Colonic mucosa (tissue), 4 donors: ENCODE measurements around the gene NPDC1. TPM values are rescaled to one million over a fixed set of nuclear protein-coding genes. Genes with fewer than 3 reads are reported as not detected.

Experiments used
- DNase-seq: peaks from one replicate; pipeline ENCODE4 v3.0.0-alpha.2; 2020
- H3K27ac ChIP-seq: fragments of 200-600 bp; one replicate; pipeline ENCODE4 v1.8.0; 2021
- H3K27me3 ChIP-seq: fragments of 200-600 bp; one replicate; pipeline ENCODE4 v1.8.0; 2021
- H3K36me3 ChIP-seq: fragments of 200-600 bp; one replicate; pipeline ENCODE4 v1.8.0; 2021
- H3K4me1 ChIP-seq: fragments of 200-600 bp; one replicate; pipeline ENCODE4 v1.8.0; 2021; ENCODE audit warnings: mild to moderate bottlenecking
- H3K4me3 ChIP-seq: fragments of 200-600 bp; one replicate; pipeline ENCODE4 v1.8.0; 2021
- H3K9ac ChIP-seq, 2 donors: one replicate each; pipeline ENCODE4 v1.7.0; 2013; ENCODE audit warnings: control low read depth in 2 of 2, low read depth in 2 of 2, low read length in 2 of 2
- H3K9me3 ChIP-seq: fragments of 200-600 bp; one replicate; pipeline ENCODE4 v1.8.0; 2021
- intact Hi-C: fragments of 100-400 bp; cut with DNase I; formaldehyde crosslinking; loops from one replicate; pipeline ENCODE4 v1.14.1; 2022
- total RNA-seq, 2 donors: library from RNA; stranded (reverse); fragmentation: NEBNext Ultra II Directional in 1 of 2; extraction: Animal tissue kit (Norgen Biotek cat#: 25700) in 1 of 2; gene quantifications; one replicate each; pipeline ENCODE4 v1.2.1, GENCODE V29; 2021
- TF ChIP-seq, protein P1 (sequence below): fragments of 200-600 bp; IDR thresholded peaks from one replicate; pipeline ENCODE4 v1.8.0; 2022; ENCODE audit warnings: antibody characterized with exemption, mild to moderate bottlenecking
- donor health status: healthy.
- donor health status: DM: no; HTN: no; CAD: no.
- donor health status: DM: no; HTN: no; CAD: no.

NPDC1 gene
- total RNA-seq, 2 donors from 2014 or later, result 149 to 177 TPM

- H3K27me3 ChIP-seq, result peaks cover 10% of the 10 kb centered on the region
- H3K36me3 ChIP-seq, result no peaks in the 10 kb centered on the region
- DNase-seq, result no peak
- no peak overlapping the region for H3K27ac ChIP-seq
- TF ChIP-seq, protein P1, sequence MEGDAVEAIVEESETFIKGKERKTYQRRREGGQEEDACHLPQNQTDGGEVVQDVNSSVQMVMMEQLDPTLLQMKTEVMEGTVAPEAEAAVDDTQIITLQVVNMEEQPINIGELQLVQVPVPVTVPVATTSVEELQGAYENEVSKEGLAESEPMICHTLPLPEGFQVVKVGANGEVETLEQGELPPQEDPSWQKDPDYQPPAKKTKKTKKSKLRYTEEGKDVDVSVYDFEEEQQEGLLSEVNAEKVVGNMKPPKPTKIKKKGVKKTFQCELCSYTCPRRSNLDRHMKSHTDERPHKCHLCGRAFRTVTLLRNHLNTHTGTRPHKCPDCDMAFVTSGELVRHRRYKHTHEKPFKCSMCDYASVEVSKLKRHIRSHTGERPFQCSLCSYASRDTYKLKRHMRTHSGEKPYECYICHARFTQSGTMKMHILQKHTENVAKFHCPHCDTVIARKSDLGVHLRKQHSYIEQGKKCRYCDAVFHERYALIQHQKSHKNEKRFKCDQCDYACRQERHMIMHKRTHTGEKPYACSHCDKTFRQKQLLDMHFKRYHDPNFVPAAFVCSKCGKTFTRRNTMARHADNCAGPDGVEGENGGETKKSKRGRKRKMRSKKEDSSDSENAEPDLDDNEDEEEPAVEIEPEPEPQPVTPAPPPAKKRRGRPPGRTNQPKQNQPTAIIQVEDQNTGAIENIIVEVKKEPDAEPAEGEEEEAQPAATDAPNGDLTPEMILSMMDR, result no peak
- H3K4me1 ChIP-seq, result peaks cover 43% of the 10 kb centered on the region
- no peak overlapping the region for H3K9ac ChIP-seq
- H3K4me3 ChIP-seq, result no peak overlapping the region
- intact Hi-C loops, result no loop called here
- no peaks in the 10 kb centered on the region for H3K9me3 ChIP-seq
Observed at GRCh38 chr9:137057545-137057944, 11.6 kb upstream of the NPDC1 start.

- TF ChIP-seq, protein P1, result no peak
- intact Hi-C loops, result no loop called here
- peak overlapping the region in 1 of 2 donors; percentile 58 for H3K9ac ChIP-seq
- H3K4me3 ChIP-seq, result no peak overlapping the region
- H3K36me3 ChIP-seq, result no peaks in the 10 kb centered on the region
- no peak overlapping the region for H3K27ac ChIP-seq
- peak; percentile 69 for DNase-seq
- H3K9me3 ChIP-seq, result no peaks in the 10 kb centered on the region
- peaks cover 10% of the 10 kb centered on the region for H3K27me3 ChIP-seq
- peaks cover 43% of the 10 kb centered on the region for H3K4me1 ChIP-seq
Observed at GRCh38 chr9:137056739-137057415, 10.9 kb upstream of the NPDC1 start.

DNA sequence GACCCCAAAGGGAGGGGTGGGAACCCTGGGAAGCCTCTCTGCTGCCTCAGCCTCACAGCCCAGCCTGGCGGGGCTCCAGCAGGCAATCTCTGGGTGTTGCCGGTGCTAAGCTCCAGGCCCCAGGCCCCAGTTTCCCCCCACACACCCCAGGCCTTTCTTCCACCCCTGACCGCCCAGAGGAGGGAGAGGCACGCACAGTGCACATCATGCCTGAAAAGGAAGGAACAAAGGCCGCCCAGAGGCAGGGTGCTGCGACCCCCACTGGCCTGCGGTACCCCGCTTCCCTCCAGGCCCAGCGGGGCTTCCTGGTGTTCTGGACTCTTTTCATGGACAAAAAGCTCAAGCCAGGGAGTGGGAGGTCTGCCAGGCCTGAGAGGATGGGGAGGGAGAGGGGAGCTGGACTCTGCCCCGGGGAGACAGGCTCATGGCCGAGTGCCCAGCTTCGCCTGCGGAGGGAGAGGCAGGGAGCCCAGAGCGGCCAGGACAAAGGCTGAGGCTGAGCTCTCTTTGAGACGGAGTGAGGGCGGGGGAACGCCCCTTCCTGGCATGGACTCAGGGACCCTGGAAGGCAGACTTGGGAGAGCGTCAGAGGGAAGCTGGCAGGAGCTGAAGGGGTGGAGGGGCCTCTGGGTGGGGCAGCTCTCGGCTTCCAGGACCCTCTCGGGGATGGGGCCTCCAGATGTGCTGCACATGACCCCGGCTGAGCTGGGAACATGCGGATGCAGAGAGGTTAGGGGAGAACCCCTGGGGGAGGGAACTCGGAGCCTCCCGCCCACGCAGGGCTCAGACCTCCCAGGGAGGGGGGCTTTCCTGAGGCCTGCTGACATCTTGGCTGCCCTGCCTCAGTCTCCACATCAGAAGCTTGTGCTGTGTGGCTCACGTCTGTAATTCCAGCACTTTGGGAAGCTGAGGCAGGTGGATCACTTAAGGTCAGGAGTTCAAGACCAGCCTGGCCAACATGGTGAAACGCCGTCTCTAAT lies 9.7 kb upstream of the NPDC1 start:
- peak overlapping the region; percentile 74 to 79 for H3K9ac ChIP-seq
- TF ChIP-seq, protein P1, result no peak
- intact Hi-C loops, result no loop called here
- no peaks in the 10 kb centered on the region for H3K36me3 ChIP-seq
- peak overlapping the region; percentile 84 for H3K27ac ChIP-seq
- peaks cover 10% of the 10 kb centered on the region for H3K27me3 ChIP-seq
- H3K9me3 ChIP-seq, result no peaks in the 10 kb centered on the region
- H3K4me3 ChIP-seq, result peak overlapping the region; percentile 4
- DNase-seq, result peak; percentile 97
- H3K4me1 ChIP-seq, result peaks cover 43% of the 10 kb centered on the region

DNA sequence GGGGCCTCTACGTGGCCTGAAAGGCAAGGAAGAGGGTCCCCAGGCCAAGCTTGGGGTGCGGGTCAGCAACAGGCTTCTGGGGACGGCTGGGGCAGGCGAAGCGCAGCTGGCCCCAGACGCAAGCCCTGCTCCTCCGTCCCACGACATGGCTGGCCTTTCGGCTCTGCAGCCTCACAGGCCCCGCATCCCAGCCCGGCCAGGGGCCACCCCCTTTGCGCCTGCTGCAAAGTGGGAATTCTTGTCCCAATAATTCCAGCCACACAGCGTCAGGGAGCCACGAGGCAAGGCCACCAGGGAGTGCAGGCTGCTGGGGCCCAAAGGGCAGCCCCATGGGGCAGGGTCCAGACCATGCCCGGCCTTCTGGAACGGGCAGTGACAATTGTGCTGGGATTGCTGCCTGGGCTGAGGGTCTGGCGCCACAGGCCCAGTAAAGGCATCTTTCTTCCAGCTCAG lies 9.0 kb upstream of the NPDC1 start:
- DNase-seq, result no peak
- TF ChIP-seq, protein P1, result no peak
- H3K36me3 ChIP-seq, result no peaks in the 10 kb centered on the region
- peak overlapping the region; percentile 84 for H3K27ac ChIP-seq
- no peaks in the 10 kb centered on the region for H3K9me3 ChIP-seq
- intact Hi-C loops, result no loop called here
- peak overlapping the region; percentile 74 to 79 for H3K9ac ChIP-seq
- peaks cover 43% of the 10 kb centered on the region for H3K4me1 ChIP-seq
- peak overlapping the region; percentile 54 for H3K4me3 ChIP-seq
- peaks cover 10% of the 10 kb centered on the region for H3K27me3 ChIP-seq
